SK-N-SH treated with all-trans-retinoic acid at 6 μM for 48 hours (cell line): ENCODE measurements around the gene EXD3.

Experiments used
- CREB5 ChIP-seq: fragments of 250-450 bp; sonication (Bioruptor Pico); IDR thresholded peaks from 2 replicates; pipeline ENCODE4 v1.5.1; 2020; ENCODE audit warnings: low read depth, mild to moderate bottlenecking, moderate library complexity
- ESRRG ChIP-seq: fragments of 250-450 bp; sonication (Bioruptor Pico); IDR thresholded peaks from 2 replicates; pipeline ENCODE4 v1.6.1; 2021; ENCODE audit warnings: mild to moderate bottlenecking
- PATZ1 ChIP-seq: fragments of 250-450 bp; sonication (Bioruptor Pico); IDR thresholded peaks from 2 replicates; pipeline ENCODE4 v1.8.0; 2020; ENCODE audit warnings: mild to moderate bottlenecking, moderate library complexity, borderline replicate concordance
- SNAI2 ChIP-seq: fragments of 250-450 bp; sonication (Bioruptor Pico); IDR thresholded peaks from 2 replicates; pipeline ENCODE4 v1.5.0; 2020; ENCODE audit warnings: mild to moderate bottlenecking, moderate library complexity
- TOX ChIP-seq: fragments of 250-450 bp; sonication (Bioruptor Pico); IDR thresholded peaks from 2 replicates; pipeline ENCODE4 v1.8.0; 2021; ENCODE audit warnings: mild to moderate bottlenecking, moderate library complexity, borderline replicate concordance
- ZFP3 ChIP-seq: fragments of 250-450 bp; sonication (Bioruptor Pico); IDR thresholded peaks from 2 replicates; pipeline ENCODE4 v1.5.0; 2020; ENCODE audit warnings: mild to moderate bottlenecking, moderate library complexity
- ZFP30 ChIP-seq: fragments of 450-650 bp; formaldehyde crosslinking; IDR thresholded peaks from 2 replicates; pipeline ENCODE4 v1.5.0; 2022; ENCODE audit warnings: mild to moderate bottlenecking, moderate library complexity
- ZNF70 ChIP-seq: fragments of 450-650 bp; formaldehyde crosslinking; IDR thresholded peaks from 2 replicates; pipeline ENCODE4 v1.5.0; 2020; ENCODE audit warnings: mild to moderate bottlenecking, moderate library complexity
- ZNF8 ChIP-seq: fragments of 450-650 bp; formaldehyde crosslinking; IDR thresholded peaks from 2 replicates; pipeline ENCODE4 v1.5.0; 2020; ENCODE audit warnings: mild to moderate bottlenecking, moderate library complexity

GRCh38 chr9:137462396-137462985 lies 39.5 kb upstream of the EXD3 start:
- TF ChIP-seq ZNF8 (CRISPR knock-in tag) (no peak), PATZ1 (CRISPR knock-in tag) (no peak), TOX (CRISPR knock-in tag) (no peak), ZFP30 (CRISPR knock-in tag) (no peak), ZNF70 (CRISPR knock-in tag) (no peak), SNAI2 (CRISPR knock-in tag) (no peak), ZFP3 (CRISPR knock-in tag) (no peak), CREB5 (CRISPR knock-in tag) (no peak), ESRRG (CRISPR knock-in tag) (no peak)
